ENCODE results near the gene HCRT.
"Not testable (repeated sequence)": the region's sequence is repeated elsewhere in the genome, so short reads cannot be mapped to it uniquely, and the experiment has no call there.

HCRT gene

DNA sequence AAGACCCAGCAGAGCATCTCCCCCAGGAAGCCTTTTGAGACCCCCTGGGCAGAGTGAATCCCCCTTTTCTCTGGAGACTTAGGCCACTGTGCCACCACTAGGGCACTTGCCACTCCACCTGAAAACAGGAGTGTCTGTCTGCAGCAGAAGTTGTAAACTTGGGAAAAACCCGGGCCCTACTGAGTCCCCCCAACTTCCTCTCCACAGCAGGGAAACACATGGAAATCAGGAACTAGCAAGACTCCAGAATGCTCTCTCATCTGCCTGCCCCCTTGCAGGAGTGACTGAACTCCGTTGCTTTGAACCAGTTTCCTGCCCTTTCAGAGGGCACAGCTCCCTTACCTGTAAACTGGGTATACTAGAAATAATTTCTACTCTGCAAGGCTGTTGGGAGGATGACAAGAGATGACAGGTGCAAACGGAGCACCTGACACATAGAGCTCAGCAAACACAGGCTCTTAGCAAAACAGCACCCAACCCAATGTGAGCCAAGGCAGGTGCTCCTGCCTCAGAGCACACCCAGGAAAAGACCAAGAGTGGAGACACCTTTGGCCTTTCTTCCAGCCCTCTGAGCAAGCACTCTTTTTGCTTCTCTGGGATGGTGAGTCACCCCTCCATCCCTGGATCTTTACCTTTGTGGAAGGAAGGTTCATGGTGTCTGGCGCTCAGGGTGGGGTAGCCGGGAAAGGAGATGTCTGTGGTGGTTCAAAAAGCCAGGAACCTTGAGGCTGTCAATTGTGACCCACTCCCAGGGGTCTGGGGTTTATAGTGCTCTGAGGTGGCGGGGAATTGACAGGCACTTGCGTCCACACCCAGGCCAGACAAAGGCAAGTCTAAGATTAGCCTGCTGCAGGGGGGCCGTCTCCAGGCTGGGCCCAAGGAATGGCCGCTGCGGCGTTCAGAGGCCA is at the start of gene HCRT:
Gene HCRT, minus strand, starts transcription at position 740 of the 908 bp plus-strand sequence. Its CDS starts 87 bp downstream, at position 653.
- no peak for DNase-seq

DNA sequence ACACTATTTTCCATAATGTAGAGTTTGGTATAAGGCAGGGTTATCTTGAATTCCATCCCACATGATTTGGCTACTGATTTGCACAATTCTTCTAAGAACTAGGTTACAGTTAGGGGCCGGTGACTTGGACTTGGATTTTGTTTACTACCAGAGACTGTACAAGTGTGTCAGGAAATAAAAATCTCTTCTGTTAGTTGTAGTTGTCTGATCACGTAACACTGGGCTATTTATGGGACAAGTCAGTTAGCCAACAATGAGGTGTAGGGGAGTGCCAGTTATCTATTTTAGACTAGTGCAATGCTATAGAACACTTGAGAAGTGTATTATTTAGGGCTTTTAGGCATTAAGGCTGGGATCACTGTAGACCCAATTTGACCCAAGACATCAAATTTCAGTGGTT is 48.7 kb upstream of the HCRT start:
- DNase-seq = no peak

DNA sequence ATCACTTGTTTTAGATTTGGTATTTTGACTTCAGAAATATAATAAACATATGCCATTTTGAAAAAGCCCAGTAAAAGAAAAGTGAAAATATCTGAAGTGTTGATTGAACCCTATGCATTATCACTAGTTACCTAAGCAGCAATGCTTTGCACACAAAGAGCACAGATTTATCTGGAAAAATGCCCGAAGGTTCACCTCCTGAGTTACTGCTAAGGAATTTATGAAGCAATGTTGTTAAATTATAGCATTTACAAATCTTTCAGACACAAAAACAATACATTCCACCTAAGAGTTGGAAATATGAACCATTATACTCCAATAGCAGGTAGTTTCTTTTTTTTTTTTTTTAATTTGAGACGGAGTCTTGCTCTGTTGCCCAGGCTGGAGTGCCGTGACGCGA is 47.9 kb upstream of the HCRT start:
- peak; percentile 60 for DNase-seq

DNA sequence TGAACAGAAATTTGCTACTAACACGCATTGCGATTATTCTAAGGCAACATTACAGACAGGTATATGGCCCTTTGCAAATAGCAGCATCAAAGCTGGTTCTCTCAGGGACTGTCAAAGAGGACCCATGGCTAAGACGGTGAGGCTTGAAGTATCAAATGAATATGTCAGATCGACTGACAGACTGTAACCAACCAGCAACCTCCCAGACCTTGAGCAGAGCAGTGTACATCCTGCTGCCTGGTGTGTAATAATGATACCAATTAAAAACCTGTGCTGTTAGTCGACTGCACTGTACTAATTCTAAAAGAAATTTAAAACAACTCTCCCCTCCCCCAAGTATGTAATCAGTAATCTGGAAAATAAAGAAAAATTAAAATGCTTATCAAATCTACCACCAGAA is 45.0 kb upstream of the HCRT start:
- DNase-seq = no peak

GRCh38 chr17:42227849-42228700 is 42.8 kb upstream of the HCRT start:
- DNase-seq = no peak

- DNase-seq = no peak
Measured at GRCh38 chr17:42225646-42226045, 40.4 kb upstream of the HCRT start.

DNA sequence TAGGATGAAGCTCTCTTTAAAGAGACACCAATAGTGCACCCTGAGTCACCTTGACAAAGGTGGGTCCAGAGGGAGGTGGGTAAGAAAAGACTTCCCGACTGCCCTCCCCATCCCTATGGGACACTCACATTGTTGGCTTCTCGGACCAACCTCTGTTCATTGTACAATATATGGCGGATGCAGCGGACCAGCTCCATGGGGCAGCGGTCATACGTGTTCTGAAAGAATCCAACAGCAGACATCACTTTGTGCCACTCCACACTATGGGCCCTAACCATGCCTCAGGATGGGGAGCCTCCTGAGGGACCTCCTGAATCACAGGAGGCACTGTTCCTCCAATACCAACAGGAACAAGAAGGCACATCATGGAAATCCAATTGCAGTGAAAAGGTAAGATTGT is 39.4 kb upstream of the HCRT start:
- no peak for DNase-seq

- peak; percentile 42 for DNase-seq
Measured at GRCh38 chr17:42221886-42222745, 36.9 kb upstream of the HCRT start.

DNA sequence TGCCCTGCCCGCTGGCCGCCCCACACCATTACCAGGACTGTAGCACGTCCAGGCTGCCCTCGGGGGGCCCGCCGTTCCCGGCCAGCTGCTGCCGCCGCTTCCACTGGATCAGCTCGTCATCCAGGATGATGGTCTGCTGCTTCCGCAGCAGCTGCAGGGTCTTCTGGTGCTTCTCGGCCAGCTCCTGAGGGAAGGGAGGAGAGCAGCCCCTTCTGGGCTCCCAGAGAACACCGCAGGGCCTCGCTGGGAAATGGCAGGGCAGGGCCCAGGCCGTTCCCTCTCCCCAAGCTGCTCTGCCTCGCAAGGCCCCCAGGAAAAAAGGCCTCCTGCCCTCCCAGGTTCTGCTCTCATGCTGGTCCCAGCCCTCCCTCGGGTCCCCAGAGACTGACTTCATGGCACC is 34.0 kb upstream of the HCRT start:
- DNase-seq = not testable (repeated sequence)

DNA sequence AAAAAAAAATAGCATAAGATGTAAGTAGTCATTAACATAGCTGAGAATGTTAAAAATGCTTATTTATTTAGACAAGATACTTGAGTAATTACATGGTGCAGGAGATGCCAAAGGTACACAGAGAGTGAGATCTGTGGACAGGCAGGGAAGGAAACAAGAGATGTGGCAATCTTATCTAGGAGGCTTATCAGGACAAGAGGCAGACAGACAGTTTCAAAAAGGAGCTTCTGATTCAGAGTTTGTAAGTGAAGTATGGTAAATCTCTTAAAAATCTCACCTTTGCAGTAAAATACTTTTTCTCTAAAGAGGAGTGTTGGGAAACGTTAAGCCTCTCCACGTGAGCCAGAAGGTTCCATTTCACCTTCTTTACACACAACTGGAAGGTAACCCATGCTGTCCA is 28.9 kb upstream of the HCRT start:
- no peak for DNase-seq

DNA sequence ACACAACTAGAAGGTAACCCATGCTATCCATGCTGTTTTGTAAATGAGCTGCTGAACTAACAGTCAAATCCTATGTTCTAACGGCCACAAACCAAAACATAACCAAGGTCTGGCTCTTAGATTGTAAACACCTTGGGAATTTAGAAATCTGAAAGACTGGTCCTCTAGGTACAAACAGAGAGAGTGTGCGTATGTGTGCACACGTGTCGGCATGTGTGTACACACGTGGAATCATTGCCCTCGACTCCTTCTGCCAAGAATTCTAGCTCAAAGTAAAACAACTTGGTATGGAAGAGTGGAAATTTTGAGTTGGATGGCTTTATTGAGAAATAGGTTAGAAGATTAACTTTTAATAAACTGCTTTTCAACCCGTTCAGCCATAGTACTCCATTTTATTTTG is 27.1 kb upstream of the HCRT start:
- no peak for DNase-seq

DNA sequence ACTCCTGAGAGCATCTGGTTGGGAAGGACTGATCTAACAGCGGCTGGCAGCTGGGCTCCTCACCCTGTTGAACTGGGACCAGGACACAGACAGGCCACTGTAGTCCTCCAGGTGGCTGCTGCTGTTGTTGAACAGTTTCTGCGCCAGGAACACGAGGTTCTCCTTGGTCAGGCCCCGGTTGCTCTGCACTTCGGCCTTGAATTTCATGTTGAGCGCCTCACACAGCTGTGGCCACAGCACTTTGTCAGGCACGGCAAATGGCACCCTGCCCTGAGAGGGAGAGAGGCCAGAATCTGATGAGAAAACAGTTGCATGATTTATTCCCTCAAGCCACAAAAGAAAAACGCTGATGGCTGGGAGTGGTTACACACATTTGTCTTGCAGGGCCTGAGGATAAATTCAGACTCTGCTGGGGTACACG is 26.7 kb upstream of the HCRT start:
- DNase-seq = not testable (repeated sequence)

DNA sequence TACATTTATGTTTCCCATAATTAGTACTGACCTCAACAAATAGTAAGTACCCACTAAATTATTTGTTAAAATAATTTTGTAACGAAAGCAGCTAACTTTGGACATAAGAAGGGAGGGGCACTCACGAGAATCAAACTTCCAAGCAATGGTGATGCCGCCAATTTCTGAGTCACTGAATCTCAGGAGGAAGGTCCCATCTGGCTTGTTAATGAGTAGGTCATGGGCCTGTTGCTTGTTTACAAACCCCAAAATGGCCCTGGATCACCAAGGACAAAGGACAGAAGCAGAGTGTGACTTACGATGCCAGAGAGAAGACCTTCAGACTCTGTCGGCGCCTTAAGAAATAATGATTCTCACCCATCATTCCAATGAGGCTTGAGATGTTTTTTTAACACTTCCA is 24.8 kb upstream of the HCRT start:
- no peak for DNase-seq

DNA sequence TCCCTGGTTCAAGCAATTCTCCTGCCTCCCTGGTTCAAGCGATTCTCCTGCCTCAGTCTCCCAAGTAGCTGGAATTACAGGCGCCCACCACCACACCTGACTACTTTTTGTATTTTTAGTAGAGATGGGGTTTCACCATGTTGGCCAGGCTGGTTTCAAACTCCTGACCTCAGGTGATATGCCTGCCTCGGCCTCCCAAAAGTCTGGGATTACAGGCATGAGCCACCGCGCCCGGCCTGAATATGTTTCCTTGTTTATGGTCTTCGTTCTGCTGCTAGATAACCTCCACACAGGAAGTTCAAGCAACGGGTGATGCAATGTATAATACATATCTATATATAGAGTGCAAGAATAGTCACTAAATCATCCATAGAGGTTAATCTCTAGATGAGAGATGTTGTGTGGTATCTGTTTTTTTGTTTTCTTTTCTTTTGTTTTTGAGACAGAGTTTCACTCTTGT is 20.9 kb upstream of the HCRT start:
- not testable (repeated sequence) for DNase-seq

DNA sequence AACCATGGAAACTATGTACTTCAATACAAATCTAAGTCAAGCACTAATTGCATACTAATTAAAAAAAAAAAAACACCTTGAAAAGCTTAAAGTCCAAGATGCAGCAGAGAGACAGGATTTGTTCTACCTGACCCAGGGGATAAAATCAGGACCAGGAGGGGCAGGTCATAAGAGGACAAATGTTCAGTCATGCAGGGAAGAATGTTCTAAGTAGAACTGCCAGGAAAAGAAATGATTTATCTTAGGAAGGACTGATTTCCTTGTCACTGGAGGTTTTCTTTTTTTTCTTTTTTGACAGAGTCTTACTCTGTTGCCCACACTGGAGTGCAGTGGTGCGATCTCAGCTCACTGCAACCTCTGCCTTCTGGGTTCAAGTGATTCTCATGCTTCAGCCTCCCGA is 18.1 kb upstream of the HCRT start:
- no peak for DNase-seq

DNA sequence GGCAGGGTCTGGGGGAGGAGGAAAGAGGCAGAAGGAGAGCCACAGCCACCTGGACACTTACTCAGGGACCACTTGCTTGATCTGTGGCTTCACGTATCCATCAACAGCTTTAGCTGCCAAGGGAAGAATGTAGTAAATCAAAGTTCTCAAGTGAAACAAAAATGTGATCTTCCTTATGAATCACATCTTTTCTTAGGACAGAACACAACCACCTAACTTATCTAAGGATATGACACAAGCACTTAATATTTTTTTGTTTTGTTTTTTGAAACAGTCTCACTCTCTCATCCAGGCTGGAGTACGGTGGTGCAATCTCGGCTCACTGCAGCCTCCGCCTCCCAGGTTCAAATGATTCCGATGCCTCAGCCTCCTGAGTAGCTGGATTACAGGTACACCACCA is 17.4 kb upstream of the HCRT start:
- DNase-seq = no peak

GRCh38 chr17:42202159-42202558 is 16.9 kb upstream of the HCRT start:
- no peak for DNase-seq

DNA sequence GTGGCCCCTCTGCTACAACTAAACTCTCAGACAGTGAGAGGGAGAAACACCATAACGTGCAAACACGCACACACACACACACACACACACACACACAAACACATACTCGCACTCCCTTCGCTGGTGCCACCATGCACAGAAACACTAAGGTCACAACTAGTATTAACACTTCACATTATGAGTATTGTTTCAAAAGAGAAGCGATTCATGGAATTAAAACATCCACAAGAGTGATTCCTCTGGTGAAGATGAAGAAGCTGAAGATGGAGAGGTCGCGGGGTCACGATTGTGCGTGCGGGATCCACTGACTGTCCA is 16.2 kb upstream of the HCRT start:
- no peak for DNase-seq

- no peak for DNase-seq
Measured at GRCh38 chr17:42200706-42201457, 15.6 kb upstream of the HCRT start.

GRCh38 chr17:42199416-42200011 is 14.3 kb upstream of the HCRT start:
- DNase-seq = no peak

- no peak for DNase-seq
Measured at GRCh38 chr17:42198897-42199296, 13.6 kb upstream of the HCRT start.
